Tibial artery (tissue), 4 donors: Measurements from ENCODE around the gene HOXC4.
A peak's percentile ranks its signal among the peaks of the same experiment; 100 is the strongest.

Experiments
- DNase-seq, 2 donors: peaks; one replicate each; pipeline ENCODE4 v3.0.0-alpha.2; 2019
- H3K27ac ChIP-seq, 2 donors: fragments of 200-600 bp; sonication (generic) in 1 of 2; 1 replicate in 1 of 2; 2 replicates in 1 of 2; pipeline ENCODE4 v1.5.1; 2018 to 2019; ENCODE audit warnings: mild to moderate bottlenecking in 1 of 2
- H3K27me3 ChIP-seq, 2 donors: fragments of 200-600 bp; sonication (generic) in 1 of 2; one replicate each; pipeline versions ENCODE4 v1.5.1 to v1.6.0; 2016 to 2019
- H3K36me3 ChIP-seq, 3 donors: fragments of 200-600 bp; sonication (generic) in 2 of 3; one replicate each; pipeline ENCODE4 v1.5.1; 2016 to 2019; ENCODE audit warnings: mild to moderate bottlenecking in 2 of 3
- H3K4me1 ChIP-seq, 4 donors: fragments of 200-600 bp; sonication (generic) in 2 of 4; 1 replicate in 3 of 4; 2 replicates in 1 of 4; pipeline ENCODE4 v1.5.1; 2016 to 2019
- H3K4me3 ChIP-seq, 2 donors: fragments of 200-600 bp; sonication (generic) in 1 of 2; 1 replicate in 1 of 2; 2 replicates in 1 of 2; pipeline ENCODE4 v1.5.1; 2018 to 2019; ENCODE audit warnings: mild to moderate bottlenecking in 2 of 2
- H3K9me3 ChIP-seq, 3 donors: fragments of 200-600 bp; sonication (generic) in 1 of 3; one replicate each; pipeline ENCODE4 v1.5.1; 2016 to 2019
- CTCF ChIP-seq, 2 experiments: fragments of 200-600 bp in 1 of 2; fragments of 450-650 bp in 1 of 2; IDR thresholded peaks; one replicate each; pipeline ENCODE4 v1.5.1; 2017 to 2019; ENCODE audit warnings: antibody characterized with exemption in 2 of 2, mild to moderate bottlenecking in 1 of 2, moderate library complexity in 1 of 2
- intact Hi-C: fragments of 100-400 bp; cut with DNase I; formaldehyde crosslinking; loops from one replicate; pipeline ENCODE4 v1.15.0; 2023; ENCODE audit warnings: low total_unique reads

HOXC4 gene

GRCh38 chr12:54048406-54049093 is 5.1 kb upstream of the HOXC4 start:
- no peak for DNase-seq
- no peak for TF ChIP-seq CTCF (IDR thresholded peaks at IDR 0.05)
- H3K27ac ChIP-seq, result no peak overlapping the region
- H3K4me3 ChIP-seq, result no peak overlapping the region
- no peaks in the 10 kb centered on the region for H3K27me3 ChIP-seq
- no peaks in the 10 kb centered on the region for H3K9me3 ChIP-seq
- peaks cover 0 to 22% (median 18%) of the 10 kb centered on the region in 4 donors for H3K4me1 ChIP-seq
- H3K36me3 ChIP-seq, result no peaks in the 10 kb centered on the region
- intact Hi-C loops, result no loop called here

- no peak for TF ChIP-seq CTCF (IDR thresholded peaks at IDR 0.05)
- Histone ChIP-seq H3K9me3 (no peaks in the 10 kb centered on the region), H3K4me1 (peaks cover 0 to 22% (median 17%) of the 10 kb centered on the region in 4 donors), H3K27me3 (no peaks in the 10 kb centered on the region), H3K27ac (no peak overlapping the region), H3K36me3 (no peaks in the 10 kb centered on the region), H3K4me3 (no peak overlapping the region)
- intact Hi-C loops, result no loop called here
- no peak for DNase-seq
Observed at GRCh38 chr12:54049108-54049507, 4.5 kb upstream of the HOXC4 start.

- TF ChIP-seq CTCF (IDR thresholded peaks at IDR 0.05), result no peak
- no peaks in the 10 kb centered on the region for H3K36me3 ChIP-seq
- no peak overlapping the region for H3K4me3 ChIP-seq
- no peak for DNase-seq
- H3K27ac ChIP-seq, result no peak overlapping the region
- no peaks in the 10 kb centered on the region for H3K27me3 ChIP-seq
- H3K9me3 ChIP-seq, result no peaks in the 10 kb centered on the region
- intact Hi-C loops, result no loop called here
- H3K4me1 ChIP-seq, result peaks cover 0 to 28% (median 17%) of the 10 kb centered on the region in 4 donors
Observed at GRCh38 chr12:54050482-54050810, 3.2 kb upstream of the HOXC4 start.

GRCh38 chr12:54051026-54051842 is 2.4 kb upstream of the HOXC4 start:
- Histone ChIP-seq H3K27ac (no peak overlapping the region), H3K36me3 (no peaks in the 10 kb centered on the region), H3K9me3 (no peaks in the 10 kb centered on the region), H3K27me3 (no peaks in the 10 kb centered on the region), H3K4me3 (peak overlapping the region in 1 of 2 donors; percentile 1), H3K4me1 (peaks cover 0 to 28% (median 17%) of the 10 kb centered on the region in 4 donors)
- no peak for TF ChIP-seq CTCF (IDR thresholded peaks at IDR 0.05)
- DNase-seq, result no peak
- intact Hi-C loops, result no loop called here

- no peak for TF ChIP-seq CTCF (IDR thresholded peaks at IDR 0.05)
- peak overlapping the region in 1 of 2 donors; percentile 1 for H3K4me3 ChIP-seq
- peak overlapping the region; percentile 49 to 69 for H3K27ac ChIP-seq
- no peaks in the 10 kb centered on the region for H3K27me3 ChIP-seq
- peaks cover 0 to 28% (median 17%) of the 10 kb centered on the region in 4 donors for H3K4me1 ChIP-seq
- DNase-seq, result no peak
- no peaks in the 10 kb centered on the region for H3K36me3 ChIP-seq
- intact Hi-C loops, result no loop called here
- H3K9me3 ChIP-seq, result no peaks in the 10 kb centered on the region
Observed at GRCh38 chr12:54051874-54052437, 1.7 kb upstream of the HOXC4 start.
